K562 (cell line): Measurements from ENCODE around the gene CCDC78. TPM values are rescaled to one million over a fixed set of nuclear protein-coding genes. Genes with fewer than 3 reads are reported as not detected.

Experiments used
- BMI1 ChIP-seq: fragments of 150-350 bp; IDR thresholded peaks from 2 replicates; pipeline ENCODE4 v1.6.1; 2014; ENCODE audit warnings: low read length
- CSDE1 ChIP-seq, 2 experiments: fragments of 450-650 bp; IDR thresholded peaks; 2 replicates each; pipeline ENCODE4 v1.6.1; 2016; ENCODE audit warnings: mild to moderate bottlenecking in 1 of 2
- CTCF ChIP-seq, 3 experiments: IDR thresholded peaks in 2 of 3; conservative IDR thresholded peaks in 1 of 3; 2 replicates each; pipeline ENCODE4 v1.5.1; 2011 to 2012; ENCODE audit warnings: low read length in 3 of 3, mild to moderate bottlenecking in 3 of 3, control low read depth in 2 of 3, improper control_type of control experiment in 1 of 3, inconsistent platforms in 1 of 3, low read depth in 1 of 3, mixed read lengths in 1 of 3, moderate library complexity in 1 of 3; ENCODE audit not compliant: insufficient read depth in 2 of 3
- E2F6 ChIP-seq, 2 experiments: IDR thresholded peaks; 2 replicates each; pipeline ENCODE4 v1.6.1; 2011; ENCODE audit warnings: borderline replicate concordance in 1 of 2, control low read depth in 1 of 2, low read depth in 1 of 2, low read length in 1 of 2, mild to moderate bottlenecking in 1 of 2, mixed read lengths in 1 of 2, moderate library complexity in 1 of 2; ENCODE audit not compliant: insufficient read depth in 1 of 2, insufficient read length in 1 of 2, poor library complexity in 1 of 2, severe bottlenecking in 1 of 2; ENCODE audit errors: extremely low read depth in 1 of 2
- FOXM1 ChIP-seq, 2 experiments: fragments of 450-650 bp in 1 of 2; sonication (generic) in 1 of 2; formaldehyde crosslinking in 1 of 2; IDR thresholded peaks; 2 replicates each; pipeline versions ENCODE4 v1.6.1 to v1.9.0; 2017 to 2022; ENCODE audit warnings: low read depth in 2 of 2, mild to moderate bottlenecking in 2 of 2, missing genetic modification reagents in 1 of 2, moderate library complexity in 1 of 2
- GTF3C2 ChIP-seq: IDR thresholded peaks from 3 replicates; pipeline ENCODE4 v1.6.1; 2011; ENCODE audit warnings: borderline replicate concordance, mild to moderate bottlenecking, moderate library complexity; ENCODE audit not compliant: insufficient read length; ENCODE audit errors: extremely low read depth
- HDAC1 ChIP-seq, 2 experiments: fragments of 450-650 bp; IDR thresholded peaks; 2 replicates each; pipeline ENCODE4 v1.6.1; 2016 to 2017; ENCODE audit warnings: inconsistent platforms in 1 of 2, mild to moderate bottlenecking in 1 of 2, moderate library complexity in 1 of 2
- HMBOX1 ChIP-seq: sonication (generic); IDR thresholded peaks from 2 replicates; pipeline ENCODE4 v1.6.1; 2016
- MXI1 ChIP-seq: IDR thresholded peaks from 2 replicates; pipeline ENCODE4 v1.6.1; 2011; ENCODE audit warnings: low read depth, mild to moderate bottlenecking, improper control_type of control experiment, low read length
- NR4A1 ChIP-seq, 2 experiments: fragments of 250-450 bp in 1 of 2; fragments of 450-650 bp in 1 of 2; sonication (Bioruptor Pico) in 1 of 2; IDR thresholded peaks; 2 replicates each; pipeline versions ENCODE4 v1.4.0 to v1.6.1; 2016 to 2020; ENCODE audit warnings: mild to moderate bottlenecking in 2 of 2, missing compliant biosample characterization in 1 of 2, missing genetic modification characterization in 1 of 2, moderate library complexity in 1 of 2
- RBM39 ChIP-seq: fragments of 200-400 bp; formaldehyde crosslinking; optimal IDR thresholded peaks from 2 replicates; pipeline ENCODE3; 2018; ENCODE audit warnings: low read depth, low read length
- SMARCA5 ChIP-seq: fragments of 450-650 bp; IDR thresholded peaks from 2 replicates; pipeline ENCODE4 v1.6.1; 2016
- ZBTB7A ChIP-seq: IDR thresholded peaks from 2 replicates; pipeline ENCODE4 v1.6.1; 2011; ENCODE audit warnings: low read depth, mild to moderate bottlenecking, low read length, moderate library complexity, borderline replicate concordance; ENCODE audit not compliant: control insufficient read depth
- ZC3H4 ChIP-seq: sonication (generic); formaldehyde crosslinking; IDR thresholded peaks from 2 replicates; pipeline ENCODE4 v1.9.0; 2021; ENCODE audit warnings: missing genetic modification reagents, borderline replicate concordance
- ZFPM2 ChIP-seq: fragments of 250-450 bp; sonication (Bioruptor Pico); IDR thresholded peaks from 2 replicates; pipeline ENCODE4 v1.5.1; 2022; ENCODE audit warnings: mild to moderate bottlenecking
- ZNF347 ChIP-seq: fragments of 450-650 bp; formaldehyde crosslinking; IDR thresholded peaks from 2 replicates; pipeline ENCODE4 v1.4.0; 2020; ENCODE audit warnings: low read depth, mild to moderate bottlenecking, moderate library complexity
- polyA plus RNA-seq, 8 experiments: library from polyadenylated mRNA; depleted of rRNA in 4 of 8; stranded (reverse) in 5 of 8; unstranded in 3 of 8; fragments of >200 nt; fragmentation: Nextera tagmentation in 2 of 8; fragmentation: Illumina TruSeq in 1 of 8; extraction: Ambion mirVana in 2 of 8; extraction: Trizol in 1 of 8; gene quantifications; 2 replicates each; pipeline versions ENCODE4 v1.2.1 to v1.2.3, GENCODE V29; 2011 to 2014; ENCODE audit warnings: inconsistent platforms in 1 of 8, missing spikeins in 1 of 8
- total RNA-seq, 7 experiments: library from RNA; depleted of rRNA in 6 of 7; stranded (reverse); fragments of >200 nt in 6 of 7; fragmentation: Illumina TruSeq in 2 of 7; extraction: Trizol in 2 of 7; gene quantifications; 2 replicates each; pipeline versions ENCODE4 v1.2.1 to v1.2.3, GENCODE V29; 2011 to 2021; ENCODE audit warnings: low replicate concordance in 1 of 7

Gene CCDC78
- total and polyA plus RNA-seq, 9 of the 15 experiments (the other 6 are each of a cell fraction or from before 2014, with no cell fraction given): 0.24 to 17.7 (median 2.9) TPM

- no peak for TF ChIP-seq ZC3H4
- peak in 1 of 2 experiments; percentile 100; a peak in 2 of 4 replicates for TF ChIP-seq CSDE1 (IDR thresholded peaks at IDR 0.05)
- no peak for TF ChIP-seq HMBOX1
- no peak for TF ChIP-seq FOXM1 (IDR thresholded peaks at IDR 0.05; ENCODE audit: low read depth)
- no peak for TF ChIP-seq FOXM1 (CRISPR knock-in tag; IDR thresholded peaks at IDR 0.05; ENCODE audit: low read depth)
- TF ChIP-seq ZBTB7A: peak; percentile 32; the same call in 1 of the 2 replicates
- no peak for TF ChIP-seq ZFPM2 (CRISPR knock-in tag)
- TF ChIP-seq CTCF (IDR thresholded peaks at IDR 0.05 in 2 of 3, conservative IDR thresholded peaks at IDR 0.05 in 1 of 3; ENCODE audit: insufficient read depth in 2 of 3, low read depth in 1 of 3, low read length in 3 of 3): no peak
- peak; percentile 100 for TF ChIP-seq MXI1
- TF ChIP-seq E2F6 (IDR thresholded peaks at IDR 0.05; ENCODE audit: borderline replicate concordance in 1 of 2, extremely low read depth in 1 of 2, insufficient read depth in 1 of 2, insufficient read length in 1 of 2, low read depth in 1 of 2, low read length in 1 of 2, poor library complexity in 1 of 2, severe bottlenecking in 1 of 2): no peak
- no peak for TF ChIP-seq GTF3C2
- no peak for TF ChIP-seq SMARCA5
- TF ChIP-seq BMI1: peak; percentile 100
- no peak for TF ChIP-seq RBM39
- TF ChIP-seq HDAC1 (IDR thresholded peaks at IDR 0.05): 0 out of 4 replicates have a peak, but pooled peaks of 1 of the 2 experiments have one; percentile 30
- no peak for TF ChIP-seq NR4A1 (CRISPR knock-in tag; IDR thresholded peaks at IDR 0.05)
- TF ChIP-seq NR4A1 (tag; IDR thresholded peaks at IDR 0.05): no peak
- no peak for TF ChIP-seq ZNF347 (CRISPR knock-in tag)
Observed at GRCh38 chr16:709566-710499, 16.4 kb downstream of the CCDC78 start (continued).
